Natural killer cell (primary cell): ENCODE results near the gene ISG20. TPM values are rescaled to one million over a fixed set of nuclear protein-coding genes. Genes with fewer than 3 reads are reported as not detected.
A peak's percentile ranks its signal among the peaks of the same experiment; 100 is the strongest.

Experiments
- ATAC-seq, 3 donors: fragments of 150-1000 bp in 2 of 3; fragments of 200-7000 bp in 1 of 3; cut with Tn5 transposase; 1 replicate in 1 of 3; 2 replicates in 2 of 3; pipeline ENCODE4 v1.10.0; 2021; ENCODE audit warnings: mild to moderate bottlenecking in 2 of 3, moderate library complexity in 2 of 3
- DNase-seq, 2 donors: peaks; one replicate each; pipeline versions ENCODE4 v3.0.0 to v3.0.0-alpha.2; 2013 to 2021; ENCODE audit warnings: mixed read lengths in 1 of 2
- H3K27ac ChIP-seq: one replicate; pipeline ENCODE4 v1.5.1; 2013; ENCODE audit warnings: mild to moderate bottlenecking, low read length
- H3K27me3 ChIP-seq: one replicate; pipeline ENCODE4 v1.6.1; 2013; ENCODE audit warnings: low read length; ENCODE audit not compliant: control insufficient read depth, insufficient read depth
- H3K36me3 ChIP-seq: one replicate; pipeline ENCODE4 v1.6.1; 2013; ENCODE audit warnings: low read length; ENCODE audit not compliant: control insufficient read depth, insufficient read depth
- H3K4me1 ChIP-seq: one replicate; pipeline ENCODE4 v1.6.1; 2013; ENCODE audit warnings: low read length; ENCODE audit not compliant: control insufficient read depth, insufficient read depth
- H3K4me3 ChIP-seq: one replicate; pipeline ENCODE4 v1.5.1; 2013; ENCODE audit warnings: low read length
- H3K9me3 ChIP-seq: one replicate; pipeline ENCODE4 v1.6.1; 2013; ENCODE audit warnings: low read length; ENCODE audit not compliant: control insufficient read depth, insufficient read depth
- H3K27ac Mint-ChIP-seq, 2 donors: one replicate each; pipeline ENCODE4 v1.8.0; 2022; ENCODE audit warnings: mild to moderate bottlenecking in 2 of 2, mixed read lengths in 2 of 2, moderate library complexity in 1 of 2
- H3K27me3 Mint-ChIP-seq, 2 donors: one replicate each; pipeline ENCODE4 v1.8.0; 2022; ENCODE audit warnings: low read depth in 2 of 2, mixed read lengths in 2 of 2
- H3K36me3 Mint-ChIP-seq: one replicate; pipeline ENCODE4 v1.8.0; 2022; ENCODE audit warnings: mixed read lengths
- H3K4me1 Mint-ChIP-seq, 2 donors: one replicate each; pipeline ENCODE4 v1.8.0; 2022; ENCODE audit warnings: mixed read lengths in 2 of 2
- H3K4me3 Mint-ChIP-seq: one replicate; pipeline ENCODE4 v1.8.0; 2022; ENCODE audit warnings: mild to moderate bottlenecking, moderate library complexity, mixed read lengths
- H3K9me3 Mint-ChIP-seq, 2 donors: one replicate each; pipeline ENCODE4 v1.8.0; 2022; ENCODE audit warnings: mixed read lengths in 2 of 2
- WGBS: methylation state at CpG from one replicate; pipeline ENCODE4 v1.1.7; 2013; ENCODE audit warnings: missing lambda C conversion rate; ENCODE audit not compliant: insufficient coverage; 5-methylcytosine and 5-hydroxymethylcytosine counted together
- intact Hi-C: fragments of 100-400 bp; cut with micrococcal nuclease; formaldehyde crosslinking; loops from one replicate; pipeline ENCODE4 v1.14.2; 2022
- total RNA-seq, 4 donors: library from RNA; stranded (reverse); fragments of 120-200 nt in 1 of 4; gene quantifications; one replicate each; pipeline versions ENCODE4 v1.2.3 to v1.2.4, GENCODE V29; 2013 to 2022
- TF ChIP-seq, protein P1 (sequence below): fragments of 200-600 bp; IDR thresholded peaks from one replicate; pipeline ENCODE4 v1.8.0; 2022; ENCODE audit warnings: antibody characterized with exemption

ISG20 gene
- total RNA-seq, 3 donors from 2014 or later (not counting 1 experiment from before 2014, with no cell fraction given), result 80.6 to 137 (median 116) TPM

DNA sequence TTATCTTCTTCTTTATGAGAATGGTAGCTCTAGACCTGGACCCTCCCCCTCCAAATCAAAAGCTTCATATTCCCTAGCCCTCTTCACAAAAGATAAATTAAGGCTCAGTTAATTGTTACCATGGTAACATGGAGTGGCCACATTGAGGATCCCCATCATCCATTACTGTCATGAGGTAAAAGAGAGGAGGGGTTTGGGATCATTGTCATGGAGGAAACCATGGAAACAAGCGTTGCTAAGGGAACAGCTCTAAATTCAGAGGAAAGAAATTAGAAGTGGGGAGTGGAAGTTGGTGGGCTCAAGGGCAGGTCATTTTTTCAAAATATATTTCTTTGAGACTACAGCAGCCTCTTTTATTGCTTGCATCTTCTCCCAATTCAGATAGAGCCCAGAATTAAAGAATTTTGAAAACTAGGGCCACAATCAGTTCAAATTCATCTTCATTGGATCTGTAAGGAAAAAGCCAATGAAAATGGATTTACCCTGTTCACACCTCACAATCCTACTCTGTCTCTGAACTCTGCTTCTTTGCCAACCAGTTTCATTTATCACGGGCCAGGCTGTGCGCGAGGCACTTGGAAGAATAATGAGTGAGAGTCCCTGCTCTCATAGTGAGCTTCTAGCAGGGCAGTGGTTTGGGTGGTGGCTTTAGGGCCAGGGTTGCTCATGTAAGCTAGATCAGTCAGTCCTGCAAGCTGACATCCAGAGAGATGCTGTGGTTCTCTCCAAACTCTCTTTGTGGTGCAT, 29.3 kb upstream of the ISG20 start:
- no peak for ATAC-seq
- no peaks in the 10 kb centered on the region for H3K9me3 Mint-ChIP-seq
- Histone ChIP-seq H3K36me3 (no peaks in the 10 kb centered on the region), H3K4me1 (peaks cover 10% of the 10 kb centered on the region), H3K9me3 (no peaks in the 10 kb centered on the region), H3K4me3 (no peak overlapping the region), H3K27ac (no peak overlapping the region), H3K27me3 (peaks cover 41% of the 10 kb centered on the region)
- H3K27ac Mint-ChIP-seq, result no peak overlapping the region
- peaks cover 4 to 11% of the 10 kb centered on the region in 2 donors for H3K4me1 Mint-ChIP-seq
- H3K27me3 Mint-ChIP-seq, result peaks cover 67 to 95% of the 10 kb centered on the region in 2 donors
- intact Hi-C loops, result no loop called here
- H3K36me3 Mint-ChIP-seq, result no peaks in the 10 kb centered on the region
- TF ChIP-seq, protein P1, sequence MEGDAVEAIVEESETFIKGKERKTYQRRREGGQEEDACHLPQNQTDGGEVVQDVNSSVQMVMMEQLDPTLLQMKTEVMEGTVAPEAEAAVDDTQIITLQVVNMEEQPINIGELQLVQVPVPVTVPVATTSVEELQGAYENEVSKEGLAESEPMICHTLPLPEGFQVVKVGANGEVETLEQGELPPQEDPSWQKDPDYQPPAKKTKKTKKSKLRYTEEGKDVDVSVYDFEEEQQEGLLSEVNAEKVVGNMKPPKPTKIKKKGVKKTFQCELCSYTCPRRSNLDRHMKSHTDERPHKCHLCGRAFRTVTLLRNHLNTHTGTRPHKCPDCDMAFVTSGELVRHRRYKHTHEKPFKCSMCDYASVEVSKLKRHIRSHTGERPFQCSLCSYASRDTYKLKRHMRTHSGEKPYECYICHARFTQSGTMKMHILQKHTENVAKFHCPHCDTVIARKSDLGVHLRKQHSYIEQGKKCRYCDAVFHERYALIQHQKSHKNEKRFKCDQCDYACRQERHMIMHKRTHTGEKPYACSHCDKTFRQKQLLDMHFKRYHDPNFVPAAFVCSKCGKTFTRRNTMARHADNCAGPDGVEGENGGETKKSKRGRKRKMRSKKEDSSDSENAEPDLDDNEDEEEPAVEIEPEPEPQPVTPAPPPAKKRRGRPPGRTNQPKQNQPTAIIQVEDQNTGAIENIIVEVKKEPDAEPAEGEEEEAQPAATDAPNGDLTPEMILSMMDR, result no peak
- 97% methylated on average over 4 of the region's 4 CpGs for WGBS
- no peak overlapping the region for H3K4me3 Mint-ChIP-seq
- DNase-seq, result no peak

DNA sequence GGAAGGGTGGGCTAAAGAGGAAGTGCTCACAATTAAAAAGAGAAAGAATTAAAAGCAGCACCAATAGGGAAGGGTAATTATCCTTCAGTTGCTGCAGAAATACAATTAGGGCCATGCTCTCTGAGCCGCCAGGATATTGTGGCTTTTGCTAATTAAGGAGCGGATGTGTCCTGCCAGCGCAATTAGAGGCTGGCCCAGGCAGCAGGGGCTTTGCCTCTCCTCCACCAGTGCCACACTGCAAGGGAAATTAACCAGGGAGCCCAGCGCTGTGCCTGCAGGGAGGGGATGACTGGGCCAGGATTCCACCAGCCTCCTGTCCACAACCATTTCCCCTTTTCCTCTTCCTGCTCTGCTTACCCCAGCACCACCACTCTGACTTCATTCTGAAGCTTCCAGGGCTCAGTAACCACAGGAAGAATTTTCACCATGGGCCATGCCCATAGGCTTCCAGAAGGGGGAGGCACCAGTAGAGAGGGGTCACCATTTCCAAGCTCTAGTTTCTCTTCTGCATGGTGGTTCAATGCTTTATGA, 28.1 kb upstream of the ISG20 start:
- WGBS, result 26% methylated on average over 4 of the region's 4 CpGs
- peak in 1 of 2 donors; percentile 11 for DNase-seq

DNA sequence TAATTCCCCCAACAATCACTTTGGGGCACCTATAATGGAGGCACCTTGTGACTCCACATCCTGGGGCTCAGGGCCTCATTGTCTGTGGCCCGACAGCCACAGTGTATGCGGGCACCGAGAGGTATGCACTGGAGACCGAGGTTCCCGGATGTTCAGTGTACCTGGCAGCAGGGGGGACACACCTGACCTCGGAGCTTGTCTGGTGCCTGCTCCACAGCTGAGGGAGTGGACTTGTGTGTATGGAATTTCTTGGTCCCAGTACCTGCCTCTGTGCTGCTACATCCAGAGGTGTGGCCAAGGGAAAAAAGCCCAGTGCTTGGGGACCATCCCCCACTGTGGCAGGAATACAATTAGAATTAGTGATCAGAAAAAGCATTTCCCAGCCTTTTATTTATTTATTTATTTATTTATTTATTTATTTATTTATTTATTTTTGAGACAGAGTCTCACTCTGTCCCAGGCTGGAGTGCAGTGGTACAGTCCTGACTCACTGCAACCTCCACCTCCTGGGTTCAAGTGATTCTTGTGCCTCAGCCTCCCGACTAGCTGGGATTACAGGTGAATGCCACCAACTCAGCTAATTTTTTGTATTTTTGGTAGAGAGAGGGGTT, 26.5 kb upstream of the ISG20 start:
- intact Hi-C loops, result no loop called here
- no peaks in the 10 kb centered on the region for H3K4me1 Mint-ChIP-seq

More for the DNA sequence above, 28.1 kb upstream of the ISG20 start:
- Mint-ChIP-seq H3K27ac (no peak overlapping the region), H3K4me1 (peaks cover 0 to 6% of the 10 kb centered on the region in 2 donors), H3K27me3 (peaks cover 63 to 95% of the 10 kb centered on the region in 2 donors), H3K36me3 (no peaks in the 10 kb centered on the region), H3K4me3 (no peak overlapping the region), H3K9me3 (no peaks in the 10 kb centered on the region)
- intact Hi-C loops, result no loop called here
- Histone ChIP-seq H3K27ac (no peak overlapping the region), H3K36me3 (no peaks in the 10 kb centered on the region), H3K4me1 (peaks cover 2% of the 10 kb centered on the region), H3K27me3 (peaks cover 29% of the 10 kb centered on the region), H3K4me3 (no peak overlapping the region), H3K9me3 (no peaks in the 10 kb centered on the region)
- no peak for ATAC-seq
- TF ChIP-seq, protein P1, result no peak

More for the DNA sequence above, 26.5 kb upstream of the ISG20 start:
- H3K9me3 Mint-ChIP-seq, result no peaks in the 10 kb centered on the region
- ATAC-seq (no peak), DNase-seq (no peak)
- Histone ChIP-seq H3K4me1 (no peaks in the 10 kb centered on the region), H3K9me3 (no peaks in the 10 kb centered on the region), H3K4me3 (no peak overlapping the region), H3K27me3 (peaks cover 16% of the 10 kb centered on the region), H3K36me3 (no peaks in the 10 kb centered on the region), H3K27ac (no peak overlapping the region)
- no peak overlapping the region for H3K4me3 Mint-ChIP-seq
- 93% methylated on average over 7 of the region's 7 CpGs for WGBS
- TF ChIP-seq, protein P1, result no peak
- no peak overlapping the region for H3K27ac Mint-ChIP-seq
- no peaks in the 10 kb centered on the region for H3K36me3 Mint-ChIP-seq
- H3K27me3 Mint-ChIP-seq, result peaks cover 53 to 87% of the 10 kb centered on the region in 2 donors
